Posterior cingulate gyrus (tissue), 11 donors: Measurements from ENCODE around the gene SMCO3.
"Not testable (repeated sequence)": the region's sequence is repeated elsewhere in the genome, so short reads cannot be mapped to it uniquely, and the experiment has no call there.

Source experiments
- DNase-seq, 10 donors: peaks; one replicate each; pipeline versions ENCODE4 v3.0.0 to v3.0.0-alpha.2; 2020 to 2021; ENCODE audit warnings: mixed read lengths in 3 of 10
- intact Hi-C: fragments of 100-400 bp; cut with DNase I; formaldehyde crosslinking; loops from one replicate; pipeline ENCODE4 v1.15.1; 2023

The SMCO3 gene

DNA sequence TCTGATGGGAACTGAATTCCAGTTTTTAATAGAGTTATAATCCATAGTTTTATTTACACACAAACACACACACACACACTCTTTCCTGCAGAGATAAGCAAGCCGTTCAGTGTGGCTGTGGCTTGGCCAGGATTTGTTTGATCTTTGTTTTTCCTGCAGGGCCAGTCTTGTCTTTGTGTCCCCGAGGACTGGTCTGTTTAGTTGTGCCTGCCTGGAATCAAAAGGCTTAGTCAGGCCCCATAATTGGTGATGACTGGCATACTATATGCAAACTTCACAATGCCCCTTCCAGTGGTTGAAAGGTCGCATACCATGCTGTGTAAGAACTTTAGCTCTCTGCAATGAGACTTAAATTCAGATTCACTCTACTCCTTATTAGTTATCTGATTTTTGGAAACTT is 36.7 kb downstream of the SMCO3 start:
- intact Hi-C loops, result no loop called here
- no peak for DNase-seq

GRCh38 chr12:14776236-14776961 is 37.6 kb downstream of the SMCO3 start:
- intact Hi-C loops, result no loop called here
- no peak for DNase-seq

- no peak for DNase-seq
- intact Hi-C loops, result loop anchor here (2.0 kb wide), 1 partner anchor 27 kb away; the partner anchor contains the start of genes C12orf60 and WBP11
Observed at GRCh38 chr12:14775636-14775980, 38.4 kb downstream of the SMCO3 start.

DNA sequence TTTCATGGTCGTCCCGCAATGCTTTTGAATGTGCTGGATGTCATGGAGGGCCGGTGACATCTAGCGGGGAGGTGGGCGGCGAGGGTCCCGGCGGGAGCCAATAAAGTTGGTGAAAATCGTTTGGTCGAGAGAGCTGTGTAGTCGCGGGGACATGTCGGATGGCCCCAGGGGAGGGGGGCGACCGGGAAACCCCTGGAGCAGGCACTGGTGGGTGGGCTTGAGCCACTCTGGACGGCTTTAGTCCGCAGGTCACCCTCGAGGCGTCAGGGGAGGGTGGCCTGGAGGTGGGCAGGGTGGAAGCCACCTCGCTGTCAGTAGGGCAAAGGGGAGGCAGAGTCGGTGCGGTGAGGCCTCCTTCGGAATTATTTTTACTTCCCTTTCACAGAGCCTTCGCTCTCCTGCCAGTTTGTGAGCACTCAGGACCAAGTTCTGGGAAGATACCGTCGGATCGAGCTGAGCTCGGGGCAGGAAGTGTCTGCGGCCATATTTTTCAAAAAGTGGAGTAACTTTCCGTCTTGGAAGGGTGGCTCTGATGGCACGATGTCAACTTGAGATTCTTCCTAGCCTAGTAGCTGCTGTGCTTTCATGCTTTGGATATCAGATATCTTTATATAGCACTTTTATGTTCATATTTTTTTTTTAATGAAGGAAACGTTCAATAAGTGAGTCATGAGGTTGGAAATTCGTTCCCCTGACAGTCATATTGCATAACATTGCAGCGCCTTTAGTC is 38.9 kb downstream of the SMCO3 start:
- intact Hi-C loops, result loop anchor here (2.0 kb wide), 1 partner anchor 28 kb away; the partner anchor contains the start of genes C12orf60 and WBP11
- DNase-seq, result peak in 1 of 10 donors; percentile 81

GRCh38 chr12:14774074-14774905 is 39.7 kb downstream of the SMCO3 start:
- DNase-seq, result peak; percentile 85 to 99 (median 94)
- intact Hi-C loops, result loop anchor here (2.0 kb wide), 1 partner anchor 29 kb away; the partner anchor contains the start of genes C12orf60 and WBP11

DNA sequence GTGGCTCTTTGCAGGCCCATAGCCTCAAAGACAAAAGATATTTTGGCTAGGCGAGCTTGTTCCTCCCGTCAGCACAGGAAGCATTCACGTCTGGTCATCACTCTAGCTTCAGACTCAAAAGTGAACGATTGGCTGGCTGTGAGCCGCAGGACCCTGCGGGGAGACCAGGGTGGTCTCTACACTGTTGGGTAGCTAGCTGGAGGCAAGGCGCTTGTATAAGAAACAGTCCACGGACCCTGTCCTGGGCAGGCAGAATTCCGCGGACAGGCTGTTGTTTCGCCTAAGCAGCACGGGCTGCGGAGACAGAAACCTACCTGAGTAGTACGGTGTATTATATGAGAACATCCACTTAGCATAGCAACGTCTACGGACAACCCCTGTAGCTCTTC is 40.3 kb downstream of the SMCO3 start:
- DNase-seq, result peak in 3 of 10 donors; percentile 6 to 81 (median 17)
- intact Hi-C loops, result loop anchor here (2.0 kb wide), 1 partner anchor 29 kb away; the partner anchor contains the start of genes C12orf60 and WBP11

DNA sequence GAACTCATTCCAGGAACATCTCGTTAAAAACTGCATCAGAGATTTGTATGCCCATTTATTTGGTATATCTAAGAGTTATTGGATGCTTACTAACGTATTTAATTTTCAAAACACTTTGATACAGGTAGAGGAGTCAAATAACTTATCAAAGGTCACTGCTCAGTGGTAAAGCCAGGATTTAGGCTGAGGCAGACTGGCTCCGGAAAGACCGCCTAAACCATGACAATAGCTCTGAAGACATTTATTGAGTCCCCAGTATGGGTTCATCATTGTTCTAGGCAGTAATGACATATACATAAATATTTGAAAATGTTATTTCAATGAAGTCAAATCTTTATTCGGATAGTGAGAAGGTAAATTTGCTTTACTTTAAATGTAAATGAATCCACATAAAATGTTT is 41.0 kb downstream of the SMCO3 start:
- intact Hi-C loops, result no loop called here
- DNase-seq, result no peak

- intact Hi-C loops, result no loop called here
- no peak for DNase-seq
Observed at GRCh38 chr12:14771651-14772137, 42.3 kb downstream of the SMCO3 start.

DNA sequence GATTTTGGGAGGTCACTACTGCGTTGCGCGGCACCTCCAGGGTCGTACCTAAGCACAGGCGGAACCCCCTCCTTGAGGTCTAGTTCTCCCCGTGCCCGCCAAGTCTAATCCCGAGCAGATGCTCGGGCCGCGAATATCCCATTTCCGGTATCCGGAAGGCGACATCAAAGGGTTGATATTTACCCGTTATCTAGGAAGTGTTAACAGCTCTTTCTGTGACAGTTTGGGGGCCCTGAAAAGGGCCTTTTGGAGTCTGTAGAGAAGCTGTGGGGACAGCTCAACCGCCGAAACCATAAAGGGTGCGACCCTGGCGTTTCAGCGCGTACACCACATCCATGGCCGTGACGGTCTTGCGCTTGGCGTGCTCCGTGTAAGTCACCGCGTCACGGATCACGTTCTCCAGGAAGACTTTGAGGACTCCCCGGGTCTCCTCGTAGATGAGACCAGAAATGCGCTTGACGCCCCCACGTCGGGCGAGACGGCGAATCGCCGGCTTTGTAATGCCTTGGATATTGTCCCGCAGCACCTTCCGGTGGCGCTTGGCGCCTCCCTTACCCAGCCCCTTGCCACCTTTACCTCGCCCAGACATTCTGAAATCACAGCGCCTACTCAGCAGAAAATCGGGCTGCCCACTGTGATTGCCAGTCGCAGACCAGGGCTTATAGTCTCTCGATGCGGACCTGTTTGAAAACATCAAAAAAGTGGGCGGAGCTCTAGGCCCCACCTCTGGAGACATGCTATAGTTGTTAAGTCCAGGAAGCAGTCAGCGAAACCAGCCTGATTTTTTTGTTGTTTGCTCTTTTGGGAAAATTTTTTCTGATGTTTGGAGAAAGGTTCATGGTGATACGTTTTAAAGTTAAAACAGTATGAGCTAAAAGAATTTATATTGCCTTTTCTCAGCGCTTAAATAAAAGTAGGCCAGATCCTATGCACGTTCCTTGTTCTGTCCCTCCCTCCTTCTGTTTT is 43.2 kb downstream of the SMCO3 start:
- peak; percentile 83 to 98 (median 92) for DNase-seq
- intact Hi-C loops, result no loop called here

DNA sequence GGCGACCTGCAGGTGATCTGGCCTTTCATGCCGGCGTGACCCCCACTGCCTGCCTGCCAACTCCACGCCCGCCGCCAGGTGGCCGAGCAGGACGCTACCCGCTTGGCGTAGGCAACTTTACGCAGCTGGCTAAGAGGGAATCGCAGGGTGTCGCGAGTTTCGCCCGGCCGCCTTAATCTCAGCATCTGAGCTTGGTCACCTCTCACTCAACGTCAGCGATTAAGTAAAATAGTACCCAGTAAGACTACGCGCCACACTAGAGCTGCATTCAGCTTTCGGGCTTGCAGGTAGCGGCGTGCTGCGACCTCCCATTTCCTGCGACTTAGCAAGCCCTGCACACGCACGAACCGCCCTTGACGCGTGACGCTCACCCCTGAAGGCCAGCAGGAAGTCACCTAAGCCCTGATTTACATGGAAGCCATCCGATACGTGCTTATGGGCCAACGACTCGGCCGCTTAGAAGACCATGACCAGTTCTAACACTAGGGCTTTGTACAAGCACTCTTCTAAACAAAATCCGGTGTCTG is 44.0 kb downstream of the SMCO3 start:
- intact Hi-C loops, result no loop called here
- DNase-seq, result peak; percentile 57 to 96 (median 70)

GRCh38 chr12:14769466-14769968 is 44.5 kb downstream of the SMCO3 start:
- peak in 1 of 10 donors; percentile 78 for DNase-seq
- intact Hi-C loops, result no loop called here

DNA sequence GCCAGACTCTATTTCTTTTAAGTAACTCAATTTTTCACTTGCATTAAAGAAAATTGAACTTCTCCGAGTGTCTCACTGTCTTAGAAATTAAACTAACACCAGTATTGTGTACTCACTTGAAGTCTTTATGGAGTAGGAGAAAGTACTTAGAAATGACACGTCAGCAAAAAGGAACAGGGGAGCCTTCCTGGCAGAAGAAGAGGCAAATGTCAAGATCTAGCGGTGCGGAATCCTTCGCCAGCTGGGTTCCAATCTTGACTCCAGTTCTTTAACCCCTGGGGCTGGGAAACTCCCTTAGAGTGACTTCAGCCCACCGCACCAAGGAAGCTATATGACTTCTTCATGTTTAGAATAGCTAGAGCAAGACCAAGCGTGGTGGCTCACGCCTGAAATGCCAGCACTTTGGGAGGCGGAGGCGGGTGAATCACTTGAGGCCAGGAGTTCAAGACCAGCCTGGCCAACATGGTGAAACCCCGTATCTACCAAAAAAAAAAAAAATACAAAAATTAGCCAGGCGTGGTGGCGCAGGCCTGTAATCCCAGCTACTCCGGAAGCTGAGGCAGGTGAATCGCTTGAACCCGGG is 45.1 kb downstream of the SMCO3 start:
- DNase-seq, result no peak
- intact Hi-C loops, result no loop called here

DNA sequence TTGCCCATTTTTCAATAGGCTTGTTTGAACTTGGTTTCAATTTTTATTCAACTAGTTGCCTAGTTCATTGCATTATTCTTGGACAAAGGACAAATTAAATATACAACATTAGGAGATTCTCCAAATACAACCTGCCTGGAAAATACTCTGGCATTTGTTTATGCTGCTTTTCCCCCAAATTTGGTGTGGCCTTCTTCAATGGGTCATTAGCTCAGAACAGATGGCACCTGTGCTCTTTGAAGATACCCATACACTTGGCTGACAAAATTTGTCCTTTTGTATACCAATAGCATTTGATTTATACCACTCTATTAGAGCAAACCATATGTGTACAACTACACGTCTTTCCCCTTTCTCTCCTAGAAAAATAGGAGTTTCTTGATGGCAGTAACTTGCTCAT is 46.4 kb downstream of the SMCO3 start:
- intact Hi-C loops, result no loop called here
- no peak for DNase-seq

DNA sequence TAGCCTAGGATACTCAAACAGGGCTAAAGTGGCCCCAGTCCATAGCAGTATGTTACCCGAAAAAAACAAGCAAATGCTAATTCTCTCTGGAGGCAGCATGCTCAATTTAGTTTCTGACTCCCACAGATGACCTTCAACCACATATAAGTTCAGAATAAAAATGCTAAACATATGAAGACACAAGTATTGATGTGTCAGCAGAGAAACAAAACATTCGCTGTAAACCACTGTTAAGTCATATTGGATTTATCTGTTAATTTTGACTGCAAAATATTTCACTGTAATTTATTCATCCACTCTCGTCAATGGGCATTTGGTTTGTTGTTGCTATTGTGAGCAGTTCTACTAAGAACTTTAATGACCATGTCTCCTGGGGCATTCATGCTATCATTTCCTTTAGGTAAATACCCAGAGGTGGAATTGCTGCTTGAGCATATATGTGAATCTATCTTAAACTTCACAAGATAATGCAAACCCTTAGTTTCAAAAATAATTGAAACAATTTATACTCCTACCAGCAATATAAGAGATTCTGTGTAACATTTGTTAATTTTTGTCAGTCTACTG is 47.2 kb downstream of the SMCO3 start:
- no peak for DNase-seq
- intact Hi-C loops, result no loop called here

DNA sequence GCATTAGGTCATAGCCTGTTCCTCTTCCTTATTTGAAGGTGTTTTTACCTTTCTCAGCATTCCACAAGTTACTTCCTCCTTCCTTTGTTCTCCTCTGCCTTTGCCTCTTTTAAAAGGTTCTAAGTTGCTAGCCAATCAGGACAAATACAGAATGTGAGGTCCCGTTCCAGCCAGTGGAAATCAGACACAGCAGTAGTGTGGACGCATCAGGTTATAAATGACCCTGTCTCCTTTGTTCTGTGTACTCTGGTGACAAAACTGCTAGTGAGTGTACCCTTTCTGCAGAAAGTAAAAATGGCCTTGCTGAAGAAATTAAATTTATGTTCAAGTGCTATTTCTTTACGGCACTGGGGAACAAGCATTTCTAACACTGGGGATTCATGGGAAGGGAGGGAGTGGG is 48.0 kb downstream of the SMCO3 start:
- intact Hi-C loops, DNase-seq: not testable (repeated sequence)

- no peak for DNase-seq
- intact Hi-C loops, result no loop called here
Observed at GRCh38 chr12:14765398-14765797, 48.6 kb downstream of the SMCO3 start.

GRCh38 chr12:14759711-14760280 is 54.2 kb downstream of the SMCO3 start:
- DNase-seq, intact Hi-C loops: not testable (repeated sequence)
